ENCODE results near the gene FMO4. TPM values are rescaled to one million over a fixed set of nuclear protein-coding genes. Genes with fewer than 3 reads are reported as not detected.

Gene FMO4
- total and polyA plus RNA-seq, 9 of the 15 experiments (the other 6 are each of a cell fraction or from before 2014, with no cell fraction given) = 0.25 to 1.1 (median 0.54) TPM; not detected in 2

GRCh38 chr1:171267391-171267790, 46.6 kb upstream of the FMO4 start:
- ChIA-PET CTCF (ENCODE audit: low intra/inter-chr PET ratio) (no interaction called here), POLR2A (no interaction called here)
- Histone ChIP-seq H3K27ac (ENCODE audit: extremely low read depth, low read depth, low read length) (no peak overlapping the region), H4K20me1 (replicated peaks; ENCODE audit: control insufficient read depth, insufficient read depth, low read length) (no peaks in the 10 kb centered on the region), H3K36me3 (ENCODE audit: control insufficient read depth, insufficient read depth, low read length) (no peaks in the 10 kb centered on the region), H3K9ac (ENCODE audit: insufficient read depth in 1 of 2, low read depth in 2 of 2, low read length in 2 of 2) (no peak overlapping the region), H3K27me3 (ENCODE audit: control insufficient read depth in 2 of 2, insufficient read depth in 2 of 2, low read length in 2 of 2) (0 out of 5 replicates have a peak, but pooled peaks cover 0 to 3% of the 10 kb centered on the region in 2 experiments), H3K4me3 (no peak overlapping the region), H3K4me2 (ENCODE audit: insufficient read depth, low read length) (no peak overlapping the region), H3K9me1 (ENCODE audit: control insufficient read depth, insufficient read depth, low read length) (no peaks in the 10 kb centered on the region), H2AFZ (ENCODE audit: low read depth, low read length) (no peak overlapping the region), H3K9me3 (replicated peaks; ENCODE audit: control insufficient read depth, insufficient read depth, low read depth, low read length) (no peaks in the 10 kb centered on the region), H3K4me1 (replicated peaks in 1 of 2; ENCODE audit: control insufficient read depth in 2 of 2, insufficient read depth in 2 of 2, low read length in 2 of 2) (no peaks in the 10 kb centered on the region), H3K79me2 (ENCODE audit: control insufficient read depth, insufficient read depth, low read length) (no peaks in the 10 kb centered on the region)
- intact Hi-C loops (cut with micrococcal nuclease) (no loop called here), in situ Hi-C loops (cut with MboI) (no loop called here)
- TF ChIP-seq TRIM24 (IDR thresholded peaks at IDR 0.05) (no peak), ZNF436 (CRISPR knock-in tag; IDR thresholded peaks at IDR 0.05) (no peak), MTA2 (IDR thresholded peaks at IDR 0.05; ENCODE audit: low read depth) (no peak), ZC3H8 (IDR thresholded peaks at IDR 0.05) (no peak), KAT2B (IDR thresholded peaks at IDR 0.05; ENCODE audit: low read depth, low read length) (no peak), ZNF41 (CRISPR knock-in tag; conservative IDR thresholded peaks at IDR 0.05) (no peak), JUN (IDR thresholded peaks at IDR 0.05; ENCODE audit: borderline replicate concordance, low read depth, low read length) (no peak), JUN (CRISPR knock-in tag; IDR thresholded peaks at IDR 0.05; ENCODE audit: borderline replicate concordance) (no peak), RBM22 (IDR thresholded peaks at IDR 0.05; ENCODE audit: low read depth, low read length, poor library complexity, severe bottlenecking) (no peak), ZNF398 (CRISPR knock-in tag; IDR thresholded peaks at IDR 0.05) (no peak)
- TF ChIP-seq, protein P1, sequence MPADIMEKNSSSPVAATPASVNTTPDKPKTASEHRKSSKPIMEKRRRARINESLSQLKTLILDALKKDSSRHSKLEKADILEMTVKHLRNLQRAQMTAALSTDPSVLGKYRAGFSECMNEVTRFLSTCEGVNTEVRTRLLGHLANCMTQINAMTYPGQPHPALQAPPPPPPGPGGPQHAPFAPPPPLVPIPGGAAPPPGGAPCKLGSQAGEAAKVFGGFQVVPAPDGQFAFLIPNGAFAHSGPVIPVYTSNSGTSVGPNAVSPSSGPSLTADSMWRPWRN (IDR thresholded peaks at IDR 0.05; ENCODE audit: low read depth) = no peak
- TF ChIP-seq, protein P2, sequence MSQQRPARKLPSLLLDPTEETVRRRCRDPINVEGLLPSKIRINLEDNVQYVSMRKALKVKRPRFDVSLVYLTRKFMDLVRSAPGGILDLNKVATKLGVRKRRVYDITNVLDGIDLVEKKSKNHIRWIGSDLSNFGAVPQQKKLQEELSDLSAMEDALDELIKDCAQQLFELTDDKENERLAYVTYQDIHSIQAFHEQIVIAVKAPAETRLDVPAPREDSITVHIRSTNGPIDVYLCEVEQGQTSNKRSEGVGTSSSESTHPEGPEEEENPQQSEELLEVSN (IDR thresholded peaks at IDR 0.05; ENCODE audit: borderline replicate concordance in 1 of 2, extremely low read depth in 1 of 2, insufficient read depth in 1 of 2, insufficient read length in 1 of 2, low read depth in 1 of 2, low read length in 1 of 2, poor library complexity in 1 of 2, severe bottlenecking in 1 of 2) = no peak
- 0% methylated on average over 1 of the region's 1 CpG for WGBS (ENCODE audit: insufficient coverage, low coverage, missing lambda C conversion rate)
- no TSS peak for BruUV-seq (replicated peaks)
- FAIRE-seq (no peak), ATAC-seq (no peak), DNase-seq (ENCODE audit: extremely low read depth in 1 of 4, low spot score in 3 of 4) (no peak)
